Effector CD8-positive, alpha-beta T cell (primary cell): ENCODE measurements around the gene MTFR1L.

Experiments
- DNase-seq: peaks from one replicate; lab custom pipeline; 2025; lab: John Stamatoyannopoulos, UW
- total RNA-seq, 4 experiments: gene quantifications; one replicate each; lab custom pipeline; 2026; lab: John Stamatoyannopoulos, UW

MTFR1L gene
- total RNA-seq, result 23.2 to 33.3 (median 28.4) reads per million in 4 experiments

GRCh38 chr1:25819491-25820246 lies at the start of gene MTFR1L:
Gene MTFR1L, plus strand, starts transcription at chr1:25819954. Its CDS starts 3,151 bp downstream, at chr1:25823105.
- DNase-seq, result peak; percentile 84

- no peak for DNase-seq
These were observed 49.1 kb upstream of the MTFR1L start for GRCh38 chr1:25770541-25771220.

- DNase-seq, result peak; percentile 14
These were observed 48.3 kb upstream of the MTFR1L start for GRCh38 chr1:25771221-25772114.

GRCh38 chr1:25772164-25772563 lies 47.6 kb upstream of the MTFR1L start:
- DNase-seq, result no peak

GRCh38 chr1:25772692-25773245 lies 47.0 kb upstream of the MTFR1L start:
- DNase-seq, result no peak

GRCh38 chr1:25773441-25774125 lies 46.2 kb upstream of the MTFR1L start:
- no peak for DNase-seq

GRCh38 chr1:25774206-25774803 lies 45.4 kb upstream of the MTFR1L start:
- DNase-seq, result no peak

GRCh38 chr1:25774921-25775771 lies 44.6 kb upstream of the MTFR1L start:
- peak; percentile 62 for DNase-seq

GRCh38 chr1:25779388-25779787 lies 40.4 kb upstream of the MTFR1L start:
- no peak for DNase-seq

GRCh38 chr1:25779894-25780293 lies 39.9 kb upstream of the MTFR1L start:
- DNase-seq, result no peak

GRCh38 chr1:25780318-25781129 lies 39.2 kb upstream of the MTFR1L start:
- no peak for DNase-seq

- DNase-seq, result no peak
These were observed 38.7 kb upstream of the MTFR1L start for GRCh38 chr1:25781130-25781433.

- no peak for DNase-seq
These were observed 37.0 kb upstream of the MTFR1L start for GRCh38 chr1:25782608-25783201.

GRCh38 chr1:25784575-25785051 lies 35.1 kb upstream of the MTFR1L start:
- no peak for DNase-seq

GRCh38 chr1:25785333-25786067 lies 34.3 kb upstream of the MTFR1L start:
- DNase-seq, result no peak

- DNase-seq, result no peak
These were observed 32.6 kb upstream of the MTFR1L start for GRCh38 chr1:25786887-25787759.

- no peak for DNase-seq
These were observed 32.0 kb upstream of the MTFR1L start for GRCh38 chr1:25787760-25788166.
